ENCODE measurements around the gene CHAC1. TPM values are rescaled to one million over a fixed set of nuclear protein-coding genes. Genes with fewer than 3 reads are reported as not detected.

Gene CHAC1
- total RNA-seq, 1 donor: 13.4 TPM

- H3K4me3 ChIP-seq (ENCODE audit: low read depth, low read length): no peak overlapping the region
These were observed 24.9 kb downstream of the CHAC1 start for GRCh38 chr15:40978141-40978540.

GRCh38 chr15:40978562-40978961 is 25.3 kb downstream of the CHAC1 start:
- no peak for TF ChIP-seq CTCF (IDR thresholded peaks at IDR 0.05; ENCODE audit: insufficient read depth, low read depth, low read length)
- no peak for DNase-seq (ENCODE audit: low read depth)
- no peak overlapping the region for H3K4me3 ChIP-seq (ENCODE audit: low read depth, low read length)

More at GRCh38 chr15:40978141-40978540, 24.9 kb downstream of the CHAC1 start:
- no peak for DNase-seq (ENCODE audit: low read depth)
- no peak for TF ChIP-seq CTCF (IDR thresholded peaks at IDR 0.05; ENCODE audit: insufficient read depth, low read depth, low read length)

GRCh38 chr15:40981186-40981585 is 27.9 kb downstream of the CHAC1 start:
- no peak overlapping the region for H3K4me3 ChIP-seq (ENCODE audit: low read depth, low read length)
- DNase-seq (ENCODE audit: low read depth): no peak
- no peak for TF ChIP-seq CTCF (IDR thresholded peaks at IDR 0.05; ENCODE audit: insufficient read depth, low read depth, low read length)

- DNase-seq (ENCODE audit: low read depth): peak; percentile 79
- TF ChIP-seq CTCF (IDR thresholded peaks at IDR 0.05; ENCODE audit: insufficient read depth, low read depth, low read length): no peak
- no peak overlapping the region for H3K4me3 ChIP-seq (ENCODE audit: low read depth, low read length)
These were observed 29.6 kb downstream of the CHAC1 start for GRCh38 chr15:40982855-40983254.

- TF ChIP-seq CTCF (IDR thresholded peaks at IDR 0.05; ENCODE audit: insufficient read depth, low read depth, low read length): no peak
- H3K4me3 ChIP-seq (ENCODE audit: low read depth, low read length): no peak overlapping the region
- no peak for DNase-seq (ENCODE audit: low read depth)
These were observed 31.1 kb downstream of the CHAC1 start for GRCh38 chr15:40984406-40984805.

GRCh38 chr15:40984964-40985363 is 31.7 kb downstream of the CHAC1 start:
- DNase-seq (ENCODE audit: low read depth): peak; percentile 69
- TF ChIP-seq CTCF (IDR thresholded peaks at IDR 0.05; ENCODE audit: insufficient read depth, low read depth, low read length): no peak
- no peak overlapping the region for H3K4me3 ChIP-seq (ENCODE audit: low read depth, low read length)
